Measurements from ENCODE around the gene ATP8B3.
A peak's percentile ranks its signal among the peaks of the same experiment; 100 is the strongest.
"Not testable (repeated sequence)": the region's sequence is repeated elsewhere in the genome, so short reads cannot be mapped to it uniquely, and the experiment has no call there.

The ATP8B3 gene

GRCh38 chr19:1768248-1768647 lies 43.8 kb downstream of the ATP8B3 start:
- DNase-seq: no peak

GRCh38 chr19:1767464-1767933 lies 44.6 kb downstream of the ATP8B3 start:
- peak; percentile 76 for DNase-seq

GRCh38 chr19:1766800-1767352 lies 45.2 kb downstream of the ATP8B3 start:
- DNase-seq: no peak

GRCh38 chr19:1765904-1766799 lies 45.9 kb downstream of the ATP8B3 start:
- no peak for DNase-seq

GRCh38 chr19:1765232-1765903 lies 46.7 kb downstream of the ATP8B3 start:
- DNase-seq: no peak

- no peak for DNase-seq
These were observed 47.3 kb downstream of the ATP8B3 start for GRCh38 chr19:1764729-1765128.

- DNase-seq: no peak
These were observed 48.1 kb downstream of the ATP8B3 start for GRCh38 chr19:1763648-1764639.

- no peak for DNase-seq
These were observed 49.6 kb downstream of the ATP8B3 start for GRCh38 chr19:1762243-1763117.

GRCh38 chr19:1761528-1762242 lies 50.4 kb downstream of the ATP8B3 start:
- no peak for DNase-seq

- not testable (repeated sequence) for DNase-seq
These were observed 51.1 kb downstream of the ATP8B3 start for GRCh38 chr19:1760786-1761527.

GRCh38 chr19:1760020-1760419 lies 52.1 kb downstream of the ATP8B3 start:
- no peak for DNase-seq

GRCh38 chr19:1758959-1759903 lies 52.8 kb downstream of the ATP8B3 start:
- DNase-seq: no peak

GRCh38 chr19:1758231-1758577 lies 53.9 kb downstream of the ATP8B3 start:
- no peak for DNase-seq

- DNase-seq: no peak
These were observed 54.4 kb downstream of the ATP8B3 start for GRCh38 chr19:1757468-1758230.

- no peak for DNase-seq
These were observed 55.2 kb downstream of the ATP8B3 start for GRCh38 chr19:1756705-1757465.

- no peak for DNase-seq
These were observed 55.8 kb downstream of the ATP8B3 start for GRCh38 chr19:1756264-1756663.

- no peak for DNase-seq
These were observed 56.5 kb downstream of the ATP8B3 start for GRCh38 chr19:1755467-1756171.

All from activated CD4-positive, CD25-positive, alpha-beta regulatory T cell treated with anti-CD3 and anti-CD28 coated beads, Interleukin-2, amount 50 U/mL, for 72 hours (primary cell).